K562 (cell line): ENCODE data around the gene KCNK4. TPM values are rescaled to one million over a fixed set of nuclear protein-coding genes. Genes with fewer than 3 reads are reported as not detected.

Source experiments
- CBX3 ChIP-seq, 2 experiments: IDR thresholded peaks; 1 replicate in 1 of 2; 2 replicates in 1 of 2; pipeline ENCODE4 v1.6.1; 2012; ENCODE audit warnings: inconsistent platforms in 2 of 2, low read length in 2 of 2, borderline replicate concordance in 1 of 2, control low read depth in 1 of 2
- FOXJ2 ChIP-seq: fragments of 200-800 bp; sonication (Bioruptor generic); IDR thresholded peaks from 2 replicates; pipeline ENCODE4 v1.6.1; 2016; ENCODE audit warnings: missing genetic modification characterization, missing compliant biosample characterization
- FOXK2 ChIP-seq, 2 experiments: fragments of 450-650 bp; IDR thresholded peaks in 1 of 2; conservative IDR thresholded peaks in 1 of 2; 2 replicates each; pipeline ENCODE4 v1.6.1; 2016; ENCODE audit warnings: low read depth in 2 of 2, mild to moderate bottlenecking in 1 of 2
- FOXP4 ChIP-seq: sonication (generic); formaldehyde crosslinking; IDR thresholded peaks from 2 replicates; pipeline ENCODE4 v1.8.0; 2022; ENCODE audit warnings: mild to moderate bottlenecking, missing genetic modification reagents, borderline replicate concordance
- HLTF ChIP-seq: fragments of 450-650 bp; IDR thresholded peaks from 2 replicates; pipeline ENCODE4 v1.6.1; 2016
- KAT7 ChIP-seq: sonication (generic); formaldehyde crosslinking; IDR thresholded peaks from 2 replicates; pipeline ENCODE4 v1.8.0; 2022; ENCODE audit warnings: missing genetic modification reagents, mild to moderate bottlenecking, borderline replicate concordance
- KDM5B ChIP-seq: fragments of 200-600 bp; sonication (generic); IDR thresholded peaks from 2 replicates; pipeline ENCODE4 v1.6.1; 2012; ENCODE audit warnings: low read depth, mild to moderate bottlenecking, moderate library complexity, low read length, control low read depth, inconsistent platforms; ENCODE audit not compliant: insufficient replicate concordance
- MAZ ChIP-seq, 2 experiments: fragments of 450-650 bp in 1 of 2; sonication (generic) in 1 of 2; formaldehyde crosslinking; IDR thresholded peaks in 1 of 2; conservative IDR thresholded peaks in 1 of 2; 2 replicates each; pipeline versions ENCODE4 v1.4.0 to v1.5.0; 2020; ENCODE audit warnings: mild to moderate bottlenecking in 1 of 2, missing genetic modification reagents in 1 of 2
- NFATC3 ChIP-seq: fragments of 450-650 bp; IDR thresholded peaks from 2 replicates; pipeline ENCODE4 v1.6.1; 2017; ENCODE audit warnings: mild to moderate bottlenecking
- NKRF ChIP-seq: fragments of 450-650 bp; IDR thresholded peaks from 2 replicates; pipeline ENCODE4 v1.6.1; 2016; ENCODE audit warnings: borderline replicate concordance
- PHF8 ChIP-seq: fragments of 200-600 bp; sonication (generic); IDR thresholded peaks from 2 replicates; pipeline ENCODE4 v1.6.1; 2012; ENCODE audit warnings: mixed run types, mild to moderate bottlenecking, inconsistent platforms, low read length, moderate library complexity, borderline replicate concordance
- RBM14 ChIP-seq: fragments of 200-400 bp; formaldehyde crosslinking; IDR thresholded peaks from 2 replicates; pipeline ENCODE4 v1.6.1; 2018; ENCODE audit warnings: low read depth, mild to moderate bottlenecking, low read length, moderate library complexity, borderline replicate concordance; ENCODE audit not compliant: insufficient read depth
- SIN3B ChIP-seq: fragments of 450-650 bp; IDR thresholded peaks from 2 replicates; pipeline ENCODE4 v1.6.1; 2017; ENCODE audit warnings: low read depth, mild to moderate bottlenecking, moderate library complexity
- SRSF3 ChIP-seq: fragments of 200-400 bp; formaldehyde crosslinking; IDR thresholded peaks from 2 replicates; pipeline ENCODE4 v1.6.1; 2016; ENCODE audit warnings: mild to moderate bottlenecking, low read length, moderate library complexity; ENCODE audit not compliant: insufficient read depth
- TRIM24 ChIP-seq, 2 experiments: fragments of 450-650 bp; IDR thresholded peaks; 2 replicates each; pipeline ENCODE4 v1.6.1; 2016
- ZBTB9 ChIP-seq: fragments of 450-650 bp; formaldehyde crosslinking; IDR thresholded peaks from 2 replicates; pipeline ENCODE4 v1.4.0; 2020; ENCODE audit warnings: mild to moderate bottlenecking, moderate library complexity
- ZFP36 ChIP-seq: fragments of 150-350 bp; IDR thresholded peaks from 2 replicates; pipeline ENCODE4 v1.6.1; 2018; ENCODE audit warnings: low read length, low read depth; ENCODE audit not compliant: partially characterized antibody
- ZNF311 ChIP-seq: fragments of 250-450 bp; sonication (Bioruptor Pico); IDR thresholded peaks from 2 replicates; pipeline ENCODE4 v1.4.0; 2020; ENCODE audit warnings: mild to moderate bottlenecking, moderate library complexity
- ZNF436 ChIP-seq: fragments of 250-450, 450-650 bp; sonication (Bioruptor Pico); formaldehyde crosslinking; IDR thresholded peaks from 2 replicates; pipeline ENCODE4 v1.7.0; 2020; ENCODE audit warnings: mild to moderate bottlenecking
- ZNF589 ChIP-seq: fragments of 200-800 bp; sonication (Bioruptor generic); IDR thresholded peaks from 2 replicates; pipeline ENCODE4 v1.6.1; 2016; ENCODE audit warnings: low read depth, missing genetic modification characterization, missing compliant biosample characterization
- polyA plus RNA-seq, 8 experiments: library from polyadenylated mRNA; depleted of rRNA in 4 of 8; stranded (reverse) in 5 of 8; unstranded in 3 of 8; fragments of >200 nt; fragmentation: Nextera tagmentation in 2 of 8; fragmentation: Illumina TruSeq in 1 of 8; extraction: Ambion mirVana in 2 of 8; extraction: Trizol in 1 of 8; gene quantifications; 2 replicates each; pipeline versions ENCODE4 v1.2.1 to v1.2.3, GENCODE V29; 2011 to 2014; ENCODE audit warnings: inconsistent platforms in 1 of 8, missing spikeins in 1 of 8
- total RNA-seq, 7 experiments: library from RNA; depleted of rRNA in 6 of 7; stranded (reverse); fragments of >200 nt in 6 of 7; fragmentation: Illumina TruSeq in 2 of 7; extraction: Trizol in 2 of 7; gene quantifications; 2 replicates each; pipeline versions ENCODE4 v1.2.1 to v1.2.3, GENCODE V29; 2011 to 2021; ENCODE audit warnings: low replicate concordance in 1 of 7

The KCNK4 gene
- total and polyA plus RNA-seq, 9 of the 15 experiments (the other 6 are each of a cell fraction or from before 2014, with no cell fraction given) = not detected

DNA sequence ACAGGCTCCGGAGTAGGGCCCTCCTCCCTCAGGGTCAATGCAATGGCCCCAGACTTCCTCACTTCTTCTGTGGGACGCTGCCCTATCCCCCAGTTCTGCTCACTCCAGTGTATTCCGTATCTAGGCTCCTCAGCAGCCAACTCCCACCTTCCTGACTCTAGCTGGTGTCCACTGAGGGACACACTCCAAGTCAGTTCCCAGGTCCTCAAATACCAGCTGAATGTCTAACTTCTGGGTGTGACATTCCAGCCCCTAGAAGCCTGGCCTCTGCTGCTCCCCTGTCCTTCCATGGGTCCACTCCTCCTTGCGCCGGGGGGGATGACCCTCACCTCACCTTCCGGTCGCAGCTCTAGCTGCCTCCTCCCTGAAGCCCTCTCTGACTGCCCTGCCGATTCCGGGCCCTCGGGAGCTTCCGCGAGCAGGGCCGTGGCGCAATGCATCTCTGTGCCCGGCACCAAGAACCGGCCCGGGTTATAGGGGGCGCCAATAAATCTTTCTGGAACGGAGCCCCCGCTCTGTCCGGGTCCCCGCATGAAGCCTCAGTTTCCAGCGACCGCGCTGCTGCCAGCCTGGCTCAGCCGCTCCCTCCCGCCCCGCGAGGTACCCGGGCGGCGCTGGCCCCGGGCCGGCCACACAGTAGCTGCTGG, 22.1 kb upstream of the KCNK4 start (continued):
- TF ChIP-seq MAZ (CRISPR knock-in tag; conservative IDR thresholded peaks at IDR 0.05 in 1 of 2, IDR thresholded peaks at IDR 0.05 in 1 of 2) (peak in 1 of 2 experiments; percentile 51; a peak in 1 of 4 replicates), HLTF (0 out of 2 replicates have a peak, but pooled peaks have one; percentile 23), RBM14 (peak; percentile 95; the same call in 1 of the 2 replicates), ZBTB9 (CRISPR knock-in tag) (no peak), ZNF589 (CRISPR knock-in tag) (no peak; the same call in 1 of the 2 replicates), SIN3B (0 out of 2 replicates have a peak, but pooled peaks have one; percentile 10), FOXJ2 (tag) (no peak; the same call in 1 of the 2 replicates), PHF8 (peak; percentile 9; the same call in 1 of the 2 replicates), ZFP36 (peak; percentile 100), TRIM24 (IDR thresholded peaks at IDR 0.05) (0 out of 4 replicates have a peak, but pooled peaks of 1 of the 2 experiments have one; percentile 8), SRSF3 (peak; percentile 45; the same call in 1 of the 2 replicates), FOXK2 (conservative IDR thresholded peaks at IDR 0.05 in 1 of 2, IDR thresholded peaks at IDR 0.05 in 1 of 2; ENCODE audit: low read depth in 2 of 2) (0 out of 4 replicates have a peak, but pooled peaks of 1 of the 2 experiments have one; percentile 14), ZNF311 (no peak; the same call in 1 of the 2 replicates), FOXP4 (CRISPR knock-in tag) (0 out of 2 replicates have a peak, but pooled peaks have one; percentile 6), ZNF436 (CRISPR knock-in tag) (peak; percentile 99), KDM5B (peak; percentile 37), NFATC3 (no peak), NKRF (peak; percentile 44; the same call in 1 of the 2 replicates), KAT7 (CRISPR knock-in tag) (peak; percentile 82; the same call in 1 of the 2 replicates), CBX3 (IDR thresholded peaks at IDR 0.05; ENCODE audit: borderline replicate concordance in 1 of 2, low read length in 2 of 2) (no peak)
